ENCODE data around the gene CTNNA1.

Gene CTNNA1

GRCh38 chr5:138736293-138736692 lies 16.9 kb upstream of the CTNNA1 start:
- no peak overlapping the region for H3K4me3 ChIP-seq (ENCODE audit: low read depth, low read length)
- TF ChIP-seq CTCF (IDR thresholded peaks at IDR 0.05; ENCODE audit: low read depth, low read length) (no peak), MAX (IDR thresholded peaks at IDR 0.05; ENCODE audit: low read depth, low read length) (no peak), MYC (IDR thresholded peaks at IDR 0.05; ENCODE audit: low read depth, low read length) (no peak), POLR2A (IDR thresholded peaks at IDR 0.05; ENCODE audit: extremely low read depth, insufficient read length) (no peak)
- DNase-seq (ENCODE audit: low read depth): no peak

DNA sequence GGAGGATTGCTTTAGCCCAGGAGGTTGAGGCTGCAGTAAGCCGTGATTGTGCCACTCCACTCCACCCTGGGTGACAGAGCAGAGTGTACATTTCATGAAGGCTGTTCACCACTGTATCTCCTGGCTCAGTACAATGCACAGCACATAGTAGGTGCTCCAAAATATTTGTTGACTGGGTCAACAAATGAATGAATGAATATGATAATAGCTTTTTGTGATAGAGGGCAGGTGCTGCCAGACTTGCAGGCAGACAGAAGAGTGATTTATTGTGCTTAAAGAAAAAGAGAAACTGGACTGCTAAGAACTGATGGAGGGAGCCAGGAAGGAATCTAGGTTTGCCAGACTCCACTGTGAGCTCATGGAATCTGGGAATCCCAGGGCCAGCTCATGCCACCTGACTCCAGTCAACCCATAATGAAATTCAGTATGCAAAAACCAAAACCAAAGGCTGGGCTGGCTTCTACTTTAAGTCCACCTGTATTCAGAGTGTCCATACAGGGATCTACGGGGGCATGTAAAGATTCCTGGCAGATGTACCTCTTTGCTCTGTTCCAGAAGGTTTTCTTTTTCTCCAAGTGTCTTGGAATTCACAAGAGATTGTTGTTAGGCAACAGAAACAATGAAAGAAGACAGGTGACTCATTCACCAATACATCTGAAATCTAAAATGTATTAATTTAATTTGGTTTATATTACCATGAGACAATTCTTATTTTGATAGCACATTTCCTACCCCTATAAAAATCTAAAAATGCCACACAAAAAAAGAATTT lies 15.5 kb upstream of the CTNNA1 start:
- TF ChIP-seq CTCF (IDR thresholded peaks at IDR 0.05; ENCODE audit: low read depth, low read length): no peak
- no peak for TF ChIP-seq POLR2A (IDR thresholded peaks at IDR 0.05; ENCODE audit: extremely low read depth, insufficient read length)
- TF ChIP-seq MYC (IDR thresholded peaks at IDR 0.05; ENCODE audit: low read depth, low read length): no peak
- no peak for TF ChIP-seq MAX (IDR thresholded peaks at IDR 0.05; ENCODE audit: low read depth, low read length)
- H3K4me3 ChIP-seq (ENCODE audit: low read depth, low read length): no peak overlapping the region
- no peak for DNase-seq (ENCODE audit: low read depth)

- no peak overlapping the region for H3K4me3 ChIP-seq (ENCODE audit: low read depth, low read length)
- TF ChIP-seq MAX (IDR thresholded peaks at IDR 0.05; ENCODE audit: low read depth, low read length) (no peak), CTCF (IDR thresholded peaks at IDR 0.05; ENCODE audit: low read depth, low read length) (no peak), MYC (IDR thresholded peaks at IDR 0.05; ENCODE audit: low read depth, low read length) (no peak), POLR2A (IDR thresholded peaks at IDR 0.05; ENCODE audit: extremely low read depth, insufficient read length) (no peak)
- no peak for DNase-seq (ENCODE audit: low read depth)
These were observed 14.8 kb upstream of the CTNNA1 start for GRCh38 chr5:138738399-138738798.

DNA sequence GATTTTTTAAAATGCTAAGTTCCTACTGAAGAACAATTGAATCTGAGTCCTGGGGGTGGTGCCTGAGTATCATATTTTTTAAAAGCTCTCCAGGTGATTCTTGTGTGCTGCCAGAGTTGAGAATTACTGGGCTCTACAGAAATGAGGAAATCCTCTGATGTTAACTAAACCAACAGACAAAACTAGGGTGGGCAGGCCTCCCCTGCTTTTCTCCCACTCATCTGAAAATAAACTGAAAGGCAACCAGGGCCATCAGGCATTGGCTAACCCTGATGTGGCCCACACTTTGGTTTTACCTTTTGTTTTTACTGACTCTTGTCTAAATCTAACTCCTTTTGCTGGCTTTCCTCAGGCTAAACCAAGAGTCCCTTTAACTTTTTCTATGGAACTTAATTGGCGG lies 13.3 kb upstream of the CTNNA1 start:
- no peak for DNase-seq (ENCODE audit: low read depth)
- no peak for TF ChIP-seq MAX (IDR thresholded peaks at IDR 0.05; ENCODE audit: low read depth, low read length)
- TF ChIP-seq CTCF (IDR thresholded peaks at IDR 0.05; ENCODE audit: low read depth, low read length): no peak
- no peak for TF ChIP-seq POLR2A (IDR thresholded peaks at IDR 0.05; ENCODE audit: extremely low read depth, insufficient read length)
- TF ChIP-seq MYC (IDR thresholded peaks at IDR 0.05; ENCODE audit: low read depth, low read length): no peak

GRCh38 chr5:138743484-138743883 lies 9.7 kb upstream of the CTNNA1 start:
- no peak overlapping the region for H3K4me3 ChIP-seq (ENCODE audit: low read depth, low read length)
- TF ChIP-seq CTCF (IDR thresholded peaks at IDR 0.05; ENCODE audit: low read depth, low read length) (no peak), MAX (IDR thresholded peaks at IDR 0.05; ENCODE audit: low read depth, low read length) (no peak), POLR2A (IDR thresholded peaks at IDR 0.05; ENCODE audit: extremely low read depth, insufficient read length) (no peak), MYC (IDR thresholded peaks at IDR 0.05; ENCODE audit: low read depth, low read length) (no peak)
- DNase-seq (ENCODE audit: low read depth): no peak

More for the DNA sequence above, 13.3 kb upstream of the CTNNA1 start:
- H3K4me3 ChIP-seq (ENCODE audit: low read depth, low read length): no peak overlapping the region

Measured in NB4 (cell line).